ENCODE results near the gene RNF222. TPM values are rescaled to one million over a fixed set of nuclear protein-coding genes. Genes with fewer than 3 reads are reported as not detected.
"Not testable (repeated sequence)": the region's sequence is repeated elsewhere in the genome, so short reads cannot be mapped to it uniquely, and the experiment has no call there.

The RNF222 gene
- total and polyA plus RNA-seq, 2 experiments from 2014 or later, result 0.37 TPM; not detected in 1

DNA sequence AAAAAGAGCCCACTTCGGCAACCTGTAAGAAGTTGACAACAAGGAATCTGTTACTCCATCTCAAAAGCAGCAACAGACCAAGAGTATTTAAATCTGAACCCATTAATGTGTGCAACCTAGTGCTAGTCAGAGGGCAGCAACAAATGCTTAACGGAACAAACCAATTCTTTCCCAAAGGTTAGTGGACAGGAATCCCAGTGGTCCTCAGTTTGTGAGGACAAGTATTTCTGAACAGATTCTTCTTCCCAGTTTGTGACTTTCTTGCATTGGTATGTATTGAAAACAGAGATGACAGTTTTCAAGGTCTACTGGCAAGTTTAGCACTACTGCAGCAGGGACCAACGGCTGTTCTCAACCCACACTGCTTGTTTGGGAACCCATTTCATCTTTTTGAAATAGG lies 17.6 kb downstream of the RNF222 start:
- H3K27ac ChIP-seq, result peak overlapping the region; percentile 13
- no peaks in the 10 kb centered on the region for H3K27me3 ChIP-seq
- peaks cover 47% of the 10 kb centered on the region for H3K36me3 ChIP-seq
- DNase-seq (ENCODE audit: low read depth in 1 of 2, low spot score in 1 of 2), result no peak
- H3K4me3 ChIP-seq, result no peak overlapping the region
- TF ChIP-seq, protein P1, sequence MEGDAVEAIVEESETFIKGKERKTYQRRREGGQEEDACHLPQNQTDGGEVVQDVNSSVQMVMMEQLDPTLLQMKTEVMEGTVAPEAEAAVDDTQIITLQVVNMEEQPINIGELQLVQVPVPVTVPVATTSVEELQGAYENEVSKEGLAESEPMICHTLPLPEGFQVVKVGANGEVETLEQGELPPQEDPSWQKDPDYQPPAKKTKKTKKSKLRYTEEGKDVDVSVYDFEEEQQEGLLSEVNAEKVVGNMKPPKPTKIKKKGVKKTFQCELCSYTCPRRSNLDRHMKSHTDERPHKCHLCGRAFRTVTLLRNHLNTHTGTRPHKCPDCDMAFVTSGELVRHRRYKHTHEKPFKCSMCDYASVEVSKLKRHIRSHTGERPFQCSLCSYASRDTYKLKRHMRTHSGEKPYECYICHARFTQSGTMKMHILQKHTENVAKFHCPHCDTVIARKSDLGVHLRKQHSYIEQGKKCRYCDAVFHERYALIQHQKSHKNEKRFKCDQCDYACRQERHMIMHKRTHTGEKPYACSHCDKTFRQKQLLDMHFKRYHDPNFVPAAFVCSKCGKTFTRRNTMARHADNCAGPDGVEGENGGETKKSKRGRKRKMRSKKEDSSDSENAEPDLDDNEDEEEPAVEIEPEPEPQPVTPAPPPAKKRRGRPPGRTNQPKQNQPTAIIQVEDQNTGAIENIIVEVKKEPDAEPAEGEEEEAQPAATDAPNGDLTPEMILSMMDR (IDR thresholded peaks at IDR 0.05; ENCODE audit: low read depth, low read length), result no peak
- peaks cover 9% of the 10 kb centered on the region for H3K4me1 ChIP-seq (ENCODE audit: low read depth)
- no peaks in the 10 kb centered on the region for H3K9me3 ChIP-seq (ENCODE audit: low read depth)

DNA sequence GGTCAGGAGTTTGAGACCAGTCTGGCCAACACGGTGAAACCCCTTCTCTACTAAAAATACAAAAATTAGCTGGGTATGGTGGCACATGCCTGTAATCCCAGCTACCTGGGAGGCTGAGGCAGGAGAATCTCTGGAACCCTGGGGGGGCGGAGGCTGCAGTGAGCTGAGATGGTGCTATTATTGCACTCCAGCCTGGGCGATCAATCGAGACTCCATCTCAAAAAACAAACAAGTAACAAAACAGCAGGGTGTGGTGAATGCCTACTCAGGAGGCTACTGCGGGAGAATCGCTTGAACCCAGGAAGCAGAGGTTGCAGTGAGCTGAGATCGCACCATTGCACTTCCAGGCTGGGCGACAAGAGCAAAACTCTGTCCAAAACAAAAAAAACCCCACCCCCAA lies 19.5 kb downstream of the RNF222 start:
- Histone ChIP-seq H3K27ac (peak overlapping the region; percentile 89), H3K36me3 (peaks cover 47% of the 10 kb centered on the region)
- DNase-seq (ENCODE audit: low read depth in 1 of 2, low spot score in 1 of 2); H3K9me3 ChIP-seq (ENCODE audit: low read depth); H3K4me3 ChIP-seq; H3K27me3 ChIP-seq; H3K4me1 ChIP-seq (ENCODE audit: low read depth): not testable (repeated sequence)

DNA sequence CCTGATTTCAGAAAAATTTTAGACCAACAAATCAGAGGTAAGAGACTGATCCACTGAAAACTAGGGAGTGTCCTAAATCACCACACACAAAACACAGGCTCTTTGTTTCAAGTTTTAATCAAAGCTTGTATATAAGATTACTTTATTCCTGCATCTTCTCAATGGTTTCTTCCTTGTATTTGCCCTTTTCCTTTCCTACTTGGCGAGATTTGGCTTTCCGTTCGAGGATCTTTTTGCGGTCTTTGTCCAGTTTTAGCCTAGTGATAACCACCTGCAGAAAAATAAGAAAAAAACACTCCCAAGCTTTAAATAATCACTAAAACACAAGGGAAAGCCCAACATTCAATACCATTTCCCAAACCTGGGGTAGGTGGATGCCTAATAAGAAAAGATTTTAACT lies 20.2 kb downstream of the RNF222 start:
- DNase-seq (ENCODE audit: low read depth in 1 of 2, low spot score in 1 of 2), result no peak
- Histone ChIP-seq H3K4me3 (no peak overlapping the region), H3K9me3 (ENCODE audit: low read depth) (no peaks in the 10 kb centered on the region), H3K27ac (peak overlapping the region; percentile 89), H3K36me3 (peaks cover 47% of the 10 kb centered on the region), H3K27me3 (no peaks in the 10 kb centered on the region), H3K4me1 (ENCODE audit: low read depth) (peaks cover 9% of the 10 kb centered on the region)
- TF ChIP-seq, protein P1 (IDR thresholded peaks at IDR 0.05; ENCODE audit: low read depth, low read length), result no peak

DNA sequence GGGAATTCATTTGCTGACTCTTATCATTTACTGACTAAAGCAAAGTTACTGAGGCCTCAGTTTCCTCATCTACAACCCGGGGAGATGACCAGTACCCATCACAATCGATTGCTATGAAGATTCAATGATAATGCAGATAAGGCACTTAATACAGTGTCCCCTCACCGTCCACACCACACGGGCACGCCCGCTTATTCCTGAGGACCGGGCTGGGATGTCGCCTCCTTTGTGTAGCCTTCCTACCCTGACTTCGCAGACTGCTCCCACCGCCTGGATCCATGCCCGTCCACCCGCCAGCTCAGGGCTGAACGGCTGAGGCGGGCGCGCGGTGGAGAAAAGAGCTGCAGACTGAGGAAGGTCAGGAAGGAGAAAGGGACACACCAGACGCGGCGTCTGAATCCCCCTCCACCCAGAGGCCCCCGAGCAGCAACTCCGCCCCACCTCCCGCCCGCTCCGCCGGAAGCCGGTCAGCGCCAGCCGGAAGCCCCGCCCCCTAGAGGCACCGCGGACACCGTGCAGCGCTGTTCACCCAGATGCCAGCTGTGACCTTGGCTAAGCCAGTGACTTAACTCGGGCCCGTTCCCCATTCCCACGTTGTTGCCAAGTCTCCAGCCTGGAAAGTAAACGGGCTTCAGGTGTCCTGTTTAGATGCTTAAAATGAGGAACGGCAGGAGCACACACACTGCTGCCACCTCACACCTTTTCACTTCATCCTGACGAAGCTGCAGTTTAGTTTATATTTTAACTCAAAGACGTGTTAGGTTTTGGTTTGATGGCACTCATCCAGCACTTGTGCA lies 21.2 kb downstream of the RNF222 start, which contains the start of gene KRABD2:
Gene KRABD2, minus strand, starts transcription at position 434 of the 797 bp plus-strand sequence.
- DNase-seq (ENCODE audit: low read depth in 1 of 2, low spot score in 1 of 2), result peak; percentile 87 to 94
- Histone ChIP-seq H3K27me3 (no peaks in the 10 kb centered on the region), H3K36me3 (peaks cover 46% of the 10 kb centered on the region), H3K4me1 (ENCODE audit: low read depth) (peaks cover 5% of the 10 kb centered on the region), H3K4me3 (peak within 1 kb of the TSS; percentile 52), H3K27ac (peak within 1 kb of the TSS; percentile 89), H3K9me3 (ENCODE audit: low read depth) (no peaks in the 10 kb centered on the region)
- TF ChIP-seq, protein P1 (IDR thresholded peaks at IDR 0.05; ENCODE audit: low read depth, low read length), result peak; percentile 58

DNA sequence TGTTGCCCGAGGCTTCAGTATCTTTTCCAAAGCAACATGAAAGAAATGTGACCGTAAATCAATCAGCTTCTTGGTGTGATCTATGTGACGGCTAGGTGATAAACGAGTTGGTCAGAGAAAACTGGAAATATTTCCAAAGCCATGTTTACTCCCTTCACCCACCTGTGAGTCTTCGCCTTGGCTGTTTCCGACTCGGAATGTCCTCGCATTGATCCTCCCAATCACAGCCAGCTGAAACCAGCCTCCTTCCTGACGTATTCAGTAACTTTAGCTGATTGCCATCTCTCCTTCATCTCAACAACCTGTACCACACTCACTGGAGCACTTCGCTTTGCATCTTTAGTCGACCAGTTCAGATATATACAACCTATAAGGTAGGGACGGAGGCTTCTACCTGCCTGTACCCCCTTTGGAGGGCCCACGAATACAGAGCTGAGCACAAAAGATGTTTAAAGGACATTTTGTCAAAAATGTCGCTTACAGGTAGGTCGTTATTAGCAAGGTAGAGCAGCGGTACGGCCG lies 21.8 kb downstream of the RNF222 start:
- Histone ChIP-seq H3K36me3 (peaks cover 43% of the 10 kb centered on the region), H3K4me3 (peak overlapping the region; percentile 52), H3K27me3 (no peaks in the 10 kb centered on the region), H3K4me1 (ENCODE audit: low read depth) (peaks cover 5% of the 10 kb centered on the region), H3K27ac (peak overlapping the region; percentile 89), H3K9me3 (ENCODE audit: low read depth) (no peaks in the 10 kb centered on the region)
- TF ChIP-seq, protein P1 (IDR thresholded peaks at IDR 0.05; ENCODE audit: low read depth, low read length), result no peak
- no peak for DNase-seq (ENCODE audit: low read depth in 1 of 2, low spot score in 1 of 2)

DNA sequence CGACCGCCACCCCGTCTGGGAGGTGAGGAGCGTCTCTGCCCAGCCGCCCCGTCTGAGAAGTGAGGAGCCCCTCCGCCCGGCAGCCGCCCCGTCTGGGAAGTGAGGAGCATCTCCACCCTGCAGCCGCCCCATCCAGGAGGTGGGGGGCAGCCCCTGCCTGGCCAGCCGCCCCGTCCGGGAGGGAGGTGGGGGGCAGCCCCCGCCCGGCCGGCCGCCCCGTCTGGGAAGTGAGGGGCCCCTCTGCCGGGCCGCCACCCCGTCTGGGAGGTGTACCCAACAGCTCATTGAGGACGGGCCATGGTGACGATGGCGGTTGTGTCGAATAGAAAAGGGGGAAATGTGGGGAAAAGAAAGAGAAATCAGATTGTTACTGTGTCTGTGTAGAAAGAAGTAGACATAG lies 23.8 kb downstream of the RNF222 start:
- not testable (repeated sequence) for H3K9me3 ChIP-seq (ENCODE audit: low read depth); H3K27me3 ChIP-seq; H3K4me3 ChIP-seq; H3K4me1 ChIP-seq (ENCODE audit: low read depth); H3K27ac ChIP-seq; DNase-seq (ENCODE audit: low read depth in 1 of 2, low spot score in 1 of 2)
- peaks cover 34% of the 10 kb centered on the region for H3K36me3 ChIP-seq

Measured in cardiac muscle cell (in vitro differentiated cells and primary cell).